ENCODE data around the gene POLD1. TPM values are rescaled to one million over a fixed set of nuclear protein-coding genes. Genes with fewer than 3 reads are reported as not detected.
"Not testable (repeated sequence)": the region's sequence is repeated elsewhere in the genome, so short reads cannot be mapped to it uniquely, and the experiment has no call there.

POLD1 gene
- total and polyA plus RNA-seq, 2 donors, result 13.0 to 18.4 TPM

DNA sequence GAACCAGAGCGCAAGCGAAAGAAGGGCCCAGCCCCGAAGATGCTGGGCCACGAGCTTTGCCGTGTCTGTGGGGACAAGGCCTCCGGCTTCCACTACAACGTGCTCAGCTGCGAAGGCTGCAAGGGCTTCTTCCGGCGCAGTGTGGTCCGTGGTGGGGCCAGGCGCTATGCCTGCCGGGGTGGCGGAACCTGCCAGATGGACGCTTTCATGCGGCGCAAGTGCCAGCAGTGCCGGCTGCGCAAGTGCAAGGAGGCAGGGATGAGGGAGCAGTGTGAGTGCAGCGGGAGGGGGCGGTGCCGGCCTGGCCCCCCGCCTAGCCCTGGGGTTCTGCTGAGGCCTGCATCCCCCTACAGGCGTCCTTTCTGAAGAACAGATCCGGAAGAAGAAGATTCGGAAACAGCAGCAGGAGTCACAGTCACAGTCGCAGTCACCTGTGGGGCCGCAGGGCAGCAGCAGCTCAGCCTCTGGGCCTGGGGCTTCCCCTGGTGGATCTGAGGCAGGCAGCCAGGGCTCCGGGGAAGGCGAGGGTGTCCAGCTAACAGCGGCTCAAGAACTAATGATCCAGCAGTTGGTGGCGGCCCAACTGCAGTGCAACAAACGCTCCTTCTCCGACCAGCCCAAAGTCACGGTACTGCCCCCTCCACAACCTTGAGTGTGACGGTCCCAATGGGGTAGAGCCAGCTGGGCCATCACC lies 5.8 kb upstream of the POLD1 start:
- H3K27ac ChIP-seq (ENCODE audit: low read depth), result no peak overlapping the region
- peaks cover 9% of the 10 kb centered on the region for H3K36me3 ChIP-seq (ENCODE audit: insufficient read depth)
- WGBS, result 94% methylated on average over 36 of the region's 36 CpGs
- H3K4me1 ChIP-seq (ENCODE audit: insufficient read depth), result no peaks in the 10 kb centered on the region
- DNase-seq (ENCODE audit: extremely low spot score), result no peak
- no peak overlapping the region for H3K4me3 ChIP-seq (ENCODE audit: low read depth, low read length)

DNA sequence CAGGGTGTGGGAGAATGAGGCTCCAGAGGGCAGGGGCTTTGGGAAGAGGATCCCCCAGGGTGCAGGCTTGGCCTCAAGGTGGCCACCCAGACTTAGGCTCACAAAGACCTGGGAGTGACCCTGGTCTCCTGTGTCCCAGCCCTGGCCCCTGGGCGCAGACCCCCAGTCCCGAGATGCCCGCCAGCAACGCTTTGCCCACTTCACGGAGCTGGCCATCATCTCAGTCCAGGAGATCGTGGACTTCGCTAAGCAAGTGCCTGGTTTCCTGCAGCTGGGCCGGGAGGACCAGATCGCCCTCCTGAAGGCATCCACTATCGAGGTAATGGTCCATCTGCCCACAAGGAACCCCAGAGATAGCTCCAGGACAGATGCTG lies 5.3 kb upstream of the POLD1 start:
- H3K4me1 ChIP-seq (ENCODE audit: insufficient read depth), result no peaks in the 10 kb centered on the region
- H3K27ac ChIP-seq (ENCODE audit: low read depth), result no peak overlapping the region
- 92% methylated on average over 10 of the region's 10 CpGs for WGBS
- H3K36me3 ChIP-seq (ENCODE audit: insufficient read depth), result peaks cover 9% of the 10 kb centered on the region
- no peak for DNase-seq (ENCODE audit: extremely low spot score)
- no peak overlapping the region for H3K4me3 ChIP-seq (ENCODE audit: low read depth, low read length)

DNA sequence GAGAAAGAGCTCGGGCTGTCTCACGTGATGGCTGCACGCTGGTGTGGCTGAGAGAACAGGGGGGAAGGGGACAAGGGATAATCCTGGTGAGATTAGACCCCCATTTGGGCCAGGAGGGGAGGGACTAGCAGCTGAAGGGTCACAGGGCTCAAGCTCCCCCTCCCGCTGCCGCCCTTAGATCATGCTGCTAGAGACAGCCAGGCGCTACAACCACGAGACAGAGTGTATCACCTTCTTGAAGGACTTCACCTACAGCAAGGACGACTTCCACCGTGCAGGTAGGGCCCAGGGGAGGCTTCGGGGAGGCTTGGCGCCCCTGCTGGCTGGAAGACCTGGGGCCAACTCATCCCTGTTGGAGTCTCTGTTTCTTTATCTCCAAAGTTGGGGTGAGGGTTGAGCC lies 4.5 kb upstream of the POLD1 start:
- no peak overlapping the region for H3K27ac ChIP-seq (ENCODE audit: low read depth)

DNA sequence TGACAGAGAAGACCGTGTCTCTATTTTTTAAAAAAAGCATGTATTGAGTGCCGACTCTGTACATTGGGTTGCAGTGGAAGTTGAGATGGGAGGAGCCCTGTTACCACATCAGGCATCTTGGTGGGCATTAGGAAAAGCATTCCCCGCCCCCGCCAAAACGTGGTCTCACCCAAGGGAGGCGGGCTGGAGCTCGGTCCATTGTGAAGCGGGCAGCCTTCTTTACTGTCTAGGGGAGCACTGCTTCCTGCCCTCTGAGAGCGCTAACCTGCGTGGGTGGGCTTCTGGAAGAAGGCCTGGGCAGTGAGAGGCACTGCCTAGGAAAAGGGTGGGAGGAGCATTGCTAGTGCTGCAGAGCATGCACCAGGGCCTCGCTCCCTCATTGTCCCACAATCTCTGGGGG lies 4.0 kb upstream of the POLD1 start:
- no peak overlapping the region for H3K4me3 ChIP-seq (ENCODE audit: low read depth, low read length)
- no peak for DNase-seq (ENCODE audit: extremely low spot score)
- WGBS, result 78% methylated on average over 11 of the region's 11 CpGs
- H3K4me1 ChIP-seq (ENCODE audit: insufficient read depth), result no peaks in the 10 kb centered on the region
- H3K36me3 ChIP-seq (ENCODE audit: insufficient read depth), result peaks cover 9% of the 10 kb centered on the region
- no peak overlapping the region for H3K27ac ChIP-seq (ENCODE audit: low read depth)

More for the DNA sequence above, 4.5 kb upstream of the POLD1 start:
- no peak for DNase-seq (ENCODE audit: extremely low spot score)
- H3K4me3 ChIP-seq (ENCODE audit: low read depth, low read length), result no peak overlapping the region
- peaks cover 9% of the 10 kb centered on the region for H3K36me3 ChIP-seq (ENCODE audit: insufficient read depth)
- no peaks in the 10 kb centered on the region for H3K4me1 ChIP-seq (ENCODE audit: insufficient read depth)
- 88% methylated on average over 11 of the region's 11 CpGs for WGBS

DNA sequence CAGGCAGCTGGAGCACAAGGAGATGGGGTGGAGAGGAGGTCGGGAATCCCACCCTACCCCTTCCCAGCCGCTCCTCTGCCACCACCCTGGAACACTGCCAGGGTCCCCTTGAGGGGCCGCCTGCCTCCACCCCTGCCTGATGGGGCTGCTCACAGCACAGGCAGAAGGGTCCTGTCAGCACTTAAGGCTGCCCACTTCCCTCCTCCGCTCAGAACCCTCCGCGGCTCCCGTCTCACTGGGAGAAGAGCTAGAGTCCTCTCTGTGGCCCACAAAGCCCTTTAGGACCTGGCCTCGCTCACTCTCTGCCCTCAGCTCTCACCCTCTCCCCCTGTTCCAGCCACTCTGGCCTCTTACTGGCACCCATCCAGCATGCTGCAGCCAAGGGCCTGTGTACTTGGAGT lies 3.4 kb upstream of the POLD1 start:
- no peaks in the 10 kb centered on the region for H3K4me1 ChIP-seq (ENCODE audit: insufficient read depth)
- H3K27ac ChIP-seq (ENCODE audit: low read depth), result no peak overlapping the region
- no peak overlapping the region for H3K4me3 ChIP-seq (ENCODE audit: low read depth, low read length)
- WGBS, result 68% methylated on average over 8 of the region's 8 CpGs
- DNase-seq (ENCODE audit: extremely low spot score), result no peak
- peaks cover 9% of the 10 kb centered on the region for H3K36me3 ChIP-seq (ENCODE audit: insufficient read depth)

DNA sequence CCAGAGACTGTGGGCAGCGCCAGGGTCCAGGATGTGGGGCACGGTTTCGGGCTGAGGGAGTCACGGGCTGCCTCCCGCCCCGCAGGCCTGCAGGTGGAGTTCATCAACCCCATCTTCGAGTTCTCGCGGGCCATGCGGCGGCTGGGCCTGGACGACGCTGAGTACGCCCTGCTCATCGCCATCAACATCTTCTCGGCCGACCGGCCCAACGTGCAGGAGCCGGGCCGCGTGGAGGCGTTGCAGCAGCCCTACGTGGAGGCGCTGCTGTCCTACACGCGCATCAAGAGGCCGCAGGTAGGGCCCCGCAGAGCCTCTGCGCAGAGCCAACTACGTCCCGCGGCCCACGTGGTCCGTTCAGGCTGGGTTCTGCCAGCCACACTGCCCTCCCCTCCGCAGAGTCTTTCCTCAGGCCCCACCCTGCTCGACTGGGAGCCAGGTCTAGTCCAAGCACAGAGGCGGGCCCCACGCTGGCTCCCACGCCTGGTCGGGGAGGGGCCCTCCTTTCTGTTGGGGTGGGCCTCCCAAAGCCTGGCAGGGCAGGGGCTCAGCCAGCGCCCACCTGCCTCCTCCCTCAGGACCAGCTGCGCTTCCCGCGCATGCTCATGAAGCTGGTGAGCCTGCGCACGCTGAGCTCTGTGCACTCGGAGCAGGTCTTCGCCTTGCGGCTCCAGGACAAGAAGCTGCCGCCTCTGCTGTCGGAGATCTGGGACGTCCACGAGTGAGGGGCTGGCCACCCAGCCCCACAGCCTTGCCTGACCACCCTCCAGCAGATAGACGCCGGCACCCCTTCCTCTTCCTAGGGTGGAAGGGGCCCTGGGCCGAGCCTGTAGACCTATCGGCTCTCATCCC lies 2.0 kb upstream of the POLD1 start:
- no peak overlapping the region for H3K4me3 ChIP-seq (ENCODE audit: low read depth, low read length)
- no peak for DNase-seq (ENCODE audit: extremely low spot score)
- no peaks in the 10 kb centered on the region for H3K4me1 ChIP-seq (ENCODE audit: insufficient read depth)
- H3K27ac ChIP-seq (ENCODE audit: low read depth), result no peak overlapping the region
- H3K36me3 ChIP-seq (ENCODE audit: insufficient read depth), result peaks cover 9% of the 10 kb centered on the region
- 91% methylated on average over 58 of the region's 58 CpGs for WGBS

DNA sequence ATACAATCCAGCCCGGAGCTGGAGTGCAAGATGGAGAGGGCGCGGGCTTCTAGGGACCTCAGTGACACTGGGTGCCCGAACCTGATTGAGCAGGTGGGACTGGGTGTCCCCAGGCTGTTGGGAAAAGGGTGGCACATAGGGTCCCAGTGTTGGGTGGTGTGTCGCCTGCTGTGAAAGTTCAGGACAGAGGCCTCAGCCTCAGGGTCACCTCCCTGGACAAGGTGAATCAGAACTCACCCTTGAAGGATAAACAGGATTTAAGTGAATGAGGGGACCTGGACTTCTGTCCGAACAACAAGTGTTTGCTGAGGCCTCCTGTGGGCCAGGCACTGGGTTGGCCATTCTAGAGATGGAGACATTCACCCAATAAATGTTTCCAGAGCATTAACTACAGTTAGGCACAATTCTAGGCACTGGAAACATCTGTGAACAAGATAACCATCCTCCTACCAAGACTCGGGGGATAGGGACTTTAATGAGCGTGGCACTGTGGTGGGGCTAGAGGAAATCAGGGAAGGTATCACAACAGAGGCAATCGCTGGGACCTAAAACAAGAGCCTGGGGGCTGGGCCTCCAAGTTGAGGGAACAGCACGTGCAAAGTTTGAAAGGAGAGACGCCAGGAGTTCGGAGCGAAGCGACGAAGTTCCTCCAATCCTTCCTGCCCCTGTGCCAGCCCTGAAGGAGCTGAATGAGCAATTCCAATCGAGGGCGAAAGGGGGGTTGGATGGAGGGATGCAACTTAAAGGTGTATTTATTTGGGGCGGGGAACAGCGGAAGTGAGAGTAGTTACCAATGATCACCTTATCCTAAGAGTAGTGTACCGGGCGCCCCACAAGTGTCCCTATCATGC lies 921 bp upstream of the POLD1 start:
- Histone ChIP-seq H3K27ac (ENCODE audit: low read depth) (peak overlapping the region; percentile 73), H3K4me3 (ENCODE audit: low read depth, low read length) (peak overlapping the region; percentile 68), H3K36me3 (ENCODE audit: insufficient read depth) (peaks cover 6% of the 10 kb centered on the region), H3K4me1 (ENCODE audit: insufficient read depth) (no peaks in the 10 kb centered on the region)
- DNase-seq (ENCODE audit: extremely low spot score), result peak; percentile 15
- 42% methylated on average over 21 of the region's 21 CpGs for WGBS

DNA sequence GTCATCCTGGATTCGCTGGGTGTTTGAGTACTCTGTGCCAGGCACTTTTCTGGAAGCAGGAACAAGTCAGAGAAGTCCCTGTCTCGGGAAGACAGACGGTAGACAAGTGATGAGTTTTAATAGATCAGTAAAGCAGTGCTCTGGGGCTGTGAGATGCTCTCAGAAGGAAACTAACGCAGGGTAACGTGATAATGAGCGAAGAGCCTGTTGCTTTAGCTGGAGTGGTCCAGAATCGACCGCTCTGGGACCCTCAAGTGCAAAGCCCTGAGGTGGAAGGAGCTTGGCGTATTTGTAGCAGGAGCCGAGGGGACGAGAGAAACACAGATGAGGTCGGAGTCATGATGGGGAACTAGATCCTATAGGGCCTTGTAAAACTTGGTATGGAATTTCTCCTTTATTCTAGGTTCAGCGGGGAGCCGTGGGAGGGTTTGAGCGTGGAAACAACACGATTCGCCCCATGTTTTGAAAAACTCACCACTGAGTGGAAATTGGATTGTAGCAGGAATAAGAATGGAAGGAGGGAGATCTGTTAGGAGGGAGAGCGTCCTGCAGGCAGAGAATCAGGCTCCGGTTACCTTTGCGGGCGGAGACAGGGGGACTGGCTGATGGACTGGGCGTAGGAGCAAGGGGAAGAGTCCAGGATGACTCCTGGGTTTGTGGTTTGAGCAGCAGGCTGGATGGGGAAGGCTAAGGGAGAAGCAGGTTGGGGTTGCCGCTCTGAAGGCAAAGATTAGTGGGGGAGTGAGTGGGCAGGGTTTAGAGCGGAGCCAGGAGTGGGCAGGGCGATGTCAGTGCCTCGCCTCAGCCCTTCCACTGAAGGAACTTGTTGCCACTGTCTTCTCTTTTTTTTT lies 763 bp downstream of the POLD1 start:
- 12% methylated on average over 26 of the region's 26 CpGs for WGBS
- Histone ChIP-seq H3K4me1 (ENCODE audit: insufficient read depth) (no peaks in the 10 kb centered on the region), H3K27ac (ENCODE audit: low read depth) (no peak overlapping the region), H3K36me3 (ENCODE audit: insufficient read depth) (peaks cover 4% of the 10 kb centered on the region), H3K4me3 (ENCODE audit: low read depth, low read length) (peak overlapping the region; percentile 68)
- no peak for DNase-seq (ENCODE audit: extremely low spot score)

DNA sequence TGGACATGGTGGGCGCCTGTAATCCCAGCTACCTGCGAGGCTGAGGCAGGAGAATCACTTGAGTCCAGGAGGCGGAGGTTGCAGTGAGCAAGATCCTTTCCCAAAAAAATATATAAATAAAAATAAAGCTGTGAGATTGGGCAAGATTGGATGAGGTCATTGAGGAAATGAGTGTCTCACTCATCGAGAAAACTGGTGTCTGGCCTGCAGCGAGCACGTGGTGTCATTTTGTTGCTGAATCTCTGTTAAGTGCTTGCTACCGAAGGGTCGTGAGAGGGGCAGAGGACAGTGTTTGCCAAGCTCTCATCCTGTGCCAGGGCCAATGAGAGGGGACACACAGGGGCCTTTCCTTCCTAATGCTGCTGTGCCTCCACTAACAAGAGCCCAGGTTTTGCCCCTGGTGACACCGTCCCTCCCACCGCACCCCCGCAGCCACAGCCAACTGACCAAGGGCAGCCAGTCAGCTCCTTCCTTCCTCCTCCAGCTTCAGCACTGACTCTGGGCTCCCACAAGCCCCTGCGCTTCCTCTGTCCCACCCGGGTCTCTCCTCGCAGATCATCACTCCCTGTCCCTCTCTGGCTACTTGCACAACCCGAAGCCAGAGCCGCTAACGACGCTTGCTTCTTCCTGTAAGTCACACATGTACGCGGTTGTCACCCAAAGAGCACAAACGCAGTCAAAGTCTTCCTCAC lies 3.2 kb downstream of the POLD1 start:
- Histone ChIP-seq H3K36me3 (ENCODE audit: insufficient read depth) (peaks cover under 1% of the 10 kb centered on the region), H3K4me3 (ENCODE audit: low read depth, low read length) (no peak overlapping the region), H3K27ac (ENCODE audit: low read depth) (no peak overlapping the region), H3K4me1 (ENCODE audit: insufficient read depth) (no peaks in the 10 kb centered on the region)
- DNase-seq (ENCODE audit: extremely low spot score), result no peak
- 86% methylated on average over 21 of the region's 21 CpGs for whole genome bisulfite sequencing

DNA sequence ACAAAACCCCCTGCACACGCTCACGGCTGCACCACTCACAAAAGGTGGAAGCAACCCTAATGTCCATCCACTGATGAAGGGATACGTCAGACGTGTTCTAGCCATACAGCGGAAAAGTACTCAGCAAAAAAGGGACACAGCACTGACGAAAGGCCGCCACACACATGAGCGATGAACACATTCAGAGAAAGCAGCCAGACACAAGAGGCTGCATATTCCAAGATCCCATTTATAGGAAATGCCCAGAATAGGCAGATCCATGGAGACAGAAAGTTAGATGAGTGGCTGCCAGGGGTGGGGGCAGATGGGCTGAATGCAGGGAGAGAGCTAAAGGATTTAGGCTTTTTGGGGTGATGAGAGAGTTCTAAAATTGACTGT lies 3.7 kb downstream of the POLD1 start:
- H3K36me3 ChIP-seq (ENCODE audit: insufficient read depth), result no peaks in the 10 kb centered on the region
- H3K27ac ChIP-seq (ENCODE audit: low read depth), result no peak overlapping the region
- H3K4me3 ChIP-seq (ENCODE audit: low read depth, low read length), result no peak overlapping the region
- WGBS, result 93% methylated on average over 8 of the region's 8 CpGs
- H3K4me1 ChIP-seq (ENCODE audit: insufficient read depth), result no peaks in the 10 kb centered on the region
- no peak for DNase-seq (ENCODE audit: extremely low spot score)

DNA sequence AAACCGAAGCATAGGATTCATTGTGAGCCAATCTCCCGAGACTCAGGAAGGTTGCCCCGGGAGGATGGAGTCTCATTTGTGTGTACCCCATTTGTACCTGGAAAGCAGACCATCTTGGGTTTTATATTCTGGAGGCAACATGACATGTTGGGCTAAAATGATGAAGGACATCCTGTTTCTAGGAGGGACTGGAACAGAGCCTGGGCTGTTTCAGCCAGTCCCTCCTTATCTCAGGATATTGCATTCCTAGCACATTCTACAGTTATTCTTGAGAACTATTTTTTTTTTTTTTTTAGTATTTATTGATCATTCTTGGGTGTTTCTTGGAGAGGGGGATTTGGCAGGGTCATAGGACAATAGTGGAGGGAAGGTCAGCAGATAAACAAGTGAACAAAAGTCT lies 6.1 kb downstream of the POLD1 start:
- H3K36me3 ChIP-seq (ENCODE audit: insufficient read depth), result not testable (repeated sequence)
- WGBS, result 94% methylated on average over 3 of the region's 3 CpGs

DNA sequence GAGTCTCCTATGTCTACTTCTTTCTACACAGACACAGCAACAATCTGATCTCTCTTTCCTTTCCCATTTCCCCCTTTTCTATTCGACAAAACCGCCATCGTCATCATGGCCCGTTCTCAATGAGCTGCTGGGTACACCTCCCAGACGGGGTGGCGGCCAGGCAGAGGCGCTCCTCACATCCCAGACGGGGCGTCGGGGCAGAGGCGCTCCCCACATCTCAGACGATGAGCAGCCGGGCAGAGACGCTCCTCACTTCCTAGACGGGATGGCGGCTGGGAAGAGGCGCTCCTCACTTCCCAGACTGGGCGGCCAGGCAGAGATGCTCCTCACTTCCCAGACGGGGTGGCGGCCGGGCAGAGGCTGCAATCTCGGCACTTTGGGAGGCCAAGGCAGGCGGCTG lies 6.8 kb downstream of the POLD1 start:
- not testable (repeated sequence) for DNase-seq (ENCODE audit: extremely low spot score); H3K27ac ChIP-seq (ENCODE audit: low read depth); H3K36me3 ChIP-seq (ENCODE audit: insufficient read depth); H3K4me1 ChIP-seq (ENCODE audit: insufficient read depth); H3K4me3 ChIP-seq (ENCODE audit: low read depth, low read length)
- WGBS, result 97% methylated on average over 22 of the region's 23 CpGs

More for the DNA sequence above, 6.1 kb downstream of the POLD1 start:
- DNase-seq (ENCODE audit: extremely low spot score); H3K4me1 ChIP-seq (ENCODE audit: insufficient read depth); H3K27ac ChIP-seq (ENCODE audit: low read depth); H3K4me3 ChIP-seq (ENCODE audit: low read depth, low read length): not testable (repeated sequence)
